ENCODE measurements around the gene UNC93B1. TPM values are rescaled to one million over a fixed set of nuclear protein-coding genes. Genes with fewer than 3 reads are reported as not detected.

The UNC93B1 gene, protein sequence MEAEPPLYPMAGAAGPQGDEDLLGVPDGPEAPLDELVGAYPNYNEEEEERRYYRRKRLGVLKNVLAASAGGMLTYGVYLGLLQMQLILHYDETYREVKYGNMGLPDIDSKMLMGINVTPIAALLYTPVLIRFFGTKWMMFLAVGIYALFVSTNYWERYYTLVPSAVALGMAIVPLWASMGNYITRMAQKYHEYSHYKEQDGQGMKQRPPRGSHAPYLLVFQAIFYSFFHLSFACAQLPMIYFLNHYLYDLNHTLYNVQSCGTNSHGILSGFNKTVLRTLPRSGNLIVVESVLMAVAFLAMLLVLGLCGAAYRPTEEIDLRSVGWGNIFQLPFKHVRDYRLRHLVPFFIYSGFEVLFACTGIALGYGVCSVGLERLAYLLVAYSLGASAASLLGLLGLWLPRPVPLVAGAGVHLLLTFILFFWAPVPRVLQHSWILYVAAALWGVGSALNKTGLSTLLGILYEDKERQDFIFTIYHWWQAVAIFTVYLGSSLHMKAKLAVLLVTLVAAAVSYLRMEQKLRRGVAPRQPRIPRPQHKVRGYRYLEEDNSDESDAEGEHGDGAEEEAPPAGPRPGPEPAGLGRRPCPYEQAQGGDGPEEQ
- 10 to 100 TPM in 4 of 8 experiments, 1 to 10 TPM in 4; 2.1 to 17.3 (median 6.3) TPM for total RNA-seq

DNA sequence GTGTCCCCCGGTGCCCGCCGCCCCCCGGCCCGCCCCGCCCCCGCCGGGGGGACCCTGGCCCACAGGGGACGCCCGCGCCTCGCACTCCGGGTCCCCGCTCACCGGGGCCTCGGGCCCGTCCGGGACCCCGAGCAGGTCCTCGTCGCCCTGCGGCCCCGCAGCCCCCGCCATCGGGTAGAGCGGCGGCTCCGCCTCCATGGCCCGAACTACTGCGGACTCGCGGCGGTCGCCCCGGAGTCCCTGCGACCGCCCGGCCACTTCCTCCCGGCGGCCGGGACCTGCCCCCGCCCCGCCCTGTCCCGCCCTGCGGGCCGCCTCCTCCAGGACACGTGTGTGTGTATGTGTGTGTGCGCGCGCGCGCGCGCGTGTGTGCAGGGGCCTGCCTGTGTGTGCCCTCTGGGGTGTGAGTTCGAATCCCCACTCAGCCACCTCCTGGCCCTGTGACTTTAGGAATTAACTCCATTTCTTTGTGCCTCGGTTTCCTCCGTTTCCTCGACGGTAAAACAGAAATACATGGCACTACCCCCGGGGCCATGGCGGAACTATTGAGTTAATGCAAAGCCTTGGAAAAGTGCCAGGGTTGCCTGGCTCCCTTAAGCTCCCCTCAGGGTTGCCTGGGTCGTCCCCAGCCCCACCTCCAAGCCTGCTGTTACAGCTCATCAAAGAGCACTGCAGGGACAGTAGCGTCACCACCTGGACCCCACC is at the start of gene UNC93B1:
UNC93B1 (minus strand) TSS at position 252 of the 705 bp plus-strand sequence; CDS start at position 198, 54 bp downstream.
- ATAC-seq (replicated peaks in 6 of 8) = peak; percentile 68 to 95 (median 80)
- WGBS, 10 experiments = 12 to 23% (median 18%) methylated on average over 1 to 6 of the region's 64 CpGs; no CpG with 5 or more reads in 6 of the 10 experiments
- Histone ChIP-seq H3K27ac (no peak within 1 kb of the TSS), H3K4me3 (peak within 1 kb of the TSS; percentile 25 to 43 (median 29)), H3K4me1 (replicated peaks in 1 of 2) (peaks cover 0 to 13% of the 10 kb centered on the region in 2 donors)
- in situ Hi-C loops (cut with MboI; ENCODE audit: low pct_unique_long_range_greater_than_20kb in 2 of 9, low sequenced_read_pairs in 9 of 9, unreplicated experiment in 9 of 9) = no loop called here

DNA sequence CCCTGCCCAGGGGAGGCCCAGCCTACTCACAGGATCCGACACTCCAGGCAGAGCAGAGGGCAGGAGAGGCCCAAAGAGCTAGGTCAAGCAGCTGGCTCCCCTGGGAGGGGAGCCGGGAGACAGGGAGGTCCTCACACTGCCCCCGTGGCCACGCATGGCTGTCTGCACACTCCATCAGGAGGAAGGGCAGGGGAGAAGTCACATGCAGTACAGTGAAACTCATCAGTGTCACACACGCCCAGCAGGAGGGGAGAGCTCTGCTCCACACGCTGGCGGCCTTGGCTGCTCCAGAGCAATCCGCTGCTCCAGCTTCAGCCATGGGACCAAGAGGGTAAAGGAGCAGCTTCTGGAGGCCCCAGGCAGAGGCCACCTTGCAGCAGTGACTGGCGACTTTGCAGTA is 49.2 kb upstream of the UNC93B1 start:
- H3K4me3 ChIP-seq = no peak overlapping the region
- peak overlapping the region; percentile 68 to 70 for H3K27ac ChIP-seq
- WGBS, 10 experiments = 0 to 87% (median 70%) methylated on average over 1 to 3 of the region's 9 CpGs; no CpG with 5 or more reads in 5 of the 10 experiments
- peaks cover 22 to 24% of the 10 kb centered on the region in 2 donors for H3K4me1 ChIP-seq (replicated peaks in 1 of 2)
- in situ Hi-C loops (cut with MboI; ENCODE audit: low pct_unique_long_range_greater_than_20kb in 2 of 9, low sequenced_read_pairs in 9 of 9, unreplicated experiment in 9 of 9) = no loop called here
- ATAC-seq (replicated peaks in 6 of 8) = peak in 7 of 8 experiments; percentile 12 to 95 (median 93)

DNA sequence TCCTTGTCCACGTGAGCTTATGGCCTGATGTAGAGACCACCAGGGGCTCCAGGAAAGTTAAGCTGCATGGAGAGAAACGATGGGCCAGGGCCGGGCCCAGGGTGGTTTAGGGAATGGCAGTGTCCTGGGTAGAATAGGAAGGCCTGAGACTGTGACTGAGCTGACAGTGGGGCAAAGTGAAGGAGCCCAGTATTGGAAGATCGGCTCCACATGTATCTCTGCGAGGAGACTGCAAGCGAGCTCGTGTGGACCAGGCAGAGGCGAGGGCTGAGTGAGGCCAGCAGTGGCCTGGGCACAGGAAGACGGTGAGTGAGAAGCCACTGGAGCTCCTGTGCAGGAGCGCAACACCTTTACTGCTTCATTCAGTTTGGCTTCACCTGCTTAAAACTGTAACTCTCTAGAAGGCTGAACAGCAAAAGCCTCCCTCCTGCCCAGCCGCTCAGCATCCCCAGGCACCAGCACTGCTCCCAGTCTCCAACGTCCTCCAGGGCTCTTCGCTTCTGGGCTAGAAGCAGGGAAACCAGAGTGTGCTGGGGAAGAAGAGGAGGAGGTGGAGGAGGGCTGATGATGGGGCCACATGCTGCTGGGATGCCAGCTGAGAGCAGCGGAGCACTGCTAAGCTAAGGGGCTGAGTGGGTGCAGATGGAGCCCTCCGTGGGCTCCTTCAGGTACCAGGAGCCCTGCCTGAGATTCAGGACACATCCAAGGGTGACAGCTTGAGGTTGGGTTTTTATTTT is 48.4 kb upstream of the UNC93B1 start:
- no peak for ATAC-seq (replicated peaks in 6 of 8)
- peak overlapping the region; percentile 68 to 70 for H3K27ac ChIP-seq
- in situ Hi-C loops (cut with MboI; ENCODE audit: low pct_unique_long_range_greater_than_20kb in 2 of 9, low sequenced_read_pairs in 9 of 9, unreplicated experiment in 9 of 9) = no loop called here

DNA sequence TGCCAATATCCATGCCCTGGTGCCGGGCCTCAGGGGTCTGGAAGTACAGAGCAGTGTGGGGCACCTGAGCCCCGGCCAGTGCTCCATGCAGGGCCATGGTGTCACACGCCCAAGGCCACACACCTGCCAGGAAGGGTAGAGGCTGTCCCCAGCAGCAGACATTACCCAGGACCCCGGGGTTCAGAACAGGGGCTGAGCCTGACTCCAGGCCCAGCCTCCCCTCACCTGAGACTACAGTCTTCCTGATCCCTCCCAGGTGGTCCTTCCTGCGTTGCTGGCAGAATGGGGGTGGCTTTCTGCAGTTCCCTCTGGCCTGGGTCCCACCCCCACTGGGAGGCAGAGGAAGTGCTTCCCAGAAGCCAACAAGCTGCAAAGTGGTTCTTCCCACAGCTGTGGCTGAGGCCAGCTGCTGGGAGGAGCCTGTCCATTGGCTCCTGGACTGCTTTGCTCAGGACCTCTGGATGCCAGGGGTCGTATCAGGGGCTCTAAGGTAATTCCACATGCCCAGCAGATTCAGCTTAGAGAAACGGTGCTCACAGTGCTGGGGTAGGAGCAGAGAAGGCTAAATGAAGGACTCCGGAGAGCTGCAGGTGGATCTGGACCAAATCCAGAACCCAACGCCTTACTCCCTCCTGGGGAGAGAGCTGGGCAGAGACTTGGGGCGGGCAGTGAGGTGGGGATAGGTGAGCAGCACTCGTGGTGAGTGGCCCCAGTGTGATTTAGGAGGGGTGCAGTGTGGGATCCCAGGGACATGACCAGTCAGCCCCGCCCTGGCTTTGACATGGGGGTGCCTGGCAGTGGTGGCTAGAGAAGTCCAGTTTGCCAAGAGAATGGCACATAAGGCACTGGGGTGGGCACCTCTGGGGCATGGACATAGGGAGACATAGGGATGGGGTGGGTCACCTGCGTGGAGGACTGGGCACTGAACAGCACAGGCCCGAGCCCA is 47.6 kb upstream of the UNC93B1 start:
- ATAC-seq (replicated peaks in 6 of 8) = peak in 3 of 8 experiments; percentile 9 to 49 (median 41)
- in situ Hi-C loops (cut with MboI; ENCODE audit: low pct_unique_long_range_greater_than_20kb in 2 of 9, low sequenced_read_pairs in 9 of 9, unreplicated experiment in 9 of 9) = no loop called here
- Histone ChIP-seq H3K4me1 (replicated peaks in 1 of 2) (peaks cover 22 to 24% of the 10 kb centered on the region in 2 donors), H3K27ac (peak overlapping the region in 1 of 2 donors; percentile 68), H3K4me3 (no peak overlapping the region)
- 65 to 100% (median 83%) methylated on average over 1 to 6 of the region's 14 CpGs; no CpG with 5 or more reads in 3 of the 10 experiments for WGBS, 10 experiments

More for the DNA sequence above, 48.4 kb upstream of the UNC93B1 start:
- Histone ChIP-seq H3K4me1 (replicated peaks in 1 of 2) (peaks cover 22 to 24% of the 10 kb centered on the region in 2 donors), H3K4me3 (no peak overlapping the region)
- WGBS, 10 experiments = 76 to 100% (median 90%) methylated on average over 1 to 5 of the region's 15 CpGs; no CpG with 5 or more reads in 1 of the 10 experiments

DNA sequence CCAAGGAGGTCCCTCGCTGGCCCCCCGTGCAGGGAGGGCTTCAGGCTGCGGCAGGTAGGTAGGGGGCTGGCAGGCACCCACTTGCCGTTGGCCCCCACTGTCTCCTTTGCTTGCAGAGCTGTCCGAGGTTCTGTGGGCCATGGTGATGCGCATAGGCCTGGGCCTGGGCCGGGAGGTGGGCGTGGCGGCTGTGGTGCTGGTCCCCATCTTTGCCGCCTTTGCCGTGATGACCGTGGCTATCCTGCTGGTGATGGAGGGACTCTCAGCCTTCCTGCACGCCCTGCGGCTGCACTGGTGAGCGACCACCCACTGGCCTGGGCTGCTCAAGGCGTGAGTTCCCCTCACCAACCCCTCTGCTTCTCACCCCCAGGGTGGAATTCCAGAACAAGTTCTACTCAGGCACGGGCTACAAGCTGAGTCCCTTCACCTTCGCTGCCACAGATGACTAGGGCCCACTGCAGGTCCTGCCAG is 46.5 kb upstream of the UNC93B1 start:
- WGBS, 10 experiments = 79 to 100% (median 86%) methylated on average over 1 to 2 of the region's 18 CpGs; no CpG with 5 or more reads in 6 of the 10 experiments
- H3K27ac ChIP-seq = no peak overlapping the region
- no peak for ATAC-seq (replicated peaks in 6 of 8)
- in situ Hi-C loops (cut with MboI; ENCODE audit: low pct_unique_long_range_greater_than_20kb in 2 of 9, low sequenced_read_pairs in 9 of 9, unreplicated experiment in 9 of 9) = no loop called here
- peaks cover 22 to 24% of the 10 kb centered on the region in 2 donors for H3K4me1 ChIP-seq (replicated peaks in 1 of 2)
- H3K4me3 ChIP-seq = no peak overlapping the region

DNA sequence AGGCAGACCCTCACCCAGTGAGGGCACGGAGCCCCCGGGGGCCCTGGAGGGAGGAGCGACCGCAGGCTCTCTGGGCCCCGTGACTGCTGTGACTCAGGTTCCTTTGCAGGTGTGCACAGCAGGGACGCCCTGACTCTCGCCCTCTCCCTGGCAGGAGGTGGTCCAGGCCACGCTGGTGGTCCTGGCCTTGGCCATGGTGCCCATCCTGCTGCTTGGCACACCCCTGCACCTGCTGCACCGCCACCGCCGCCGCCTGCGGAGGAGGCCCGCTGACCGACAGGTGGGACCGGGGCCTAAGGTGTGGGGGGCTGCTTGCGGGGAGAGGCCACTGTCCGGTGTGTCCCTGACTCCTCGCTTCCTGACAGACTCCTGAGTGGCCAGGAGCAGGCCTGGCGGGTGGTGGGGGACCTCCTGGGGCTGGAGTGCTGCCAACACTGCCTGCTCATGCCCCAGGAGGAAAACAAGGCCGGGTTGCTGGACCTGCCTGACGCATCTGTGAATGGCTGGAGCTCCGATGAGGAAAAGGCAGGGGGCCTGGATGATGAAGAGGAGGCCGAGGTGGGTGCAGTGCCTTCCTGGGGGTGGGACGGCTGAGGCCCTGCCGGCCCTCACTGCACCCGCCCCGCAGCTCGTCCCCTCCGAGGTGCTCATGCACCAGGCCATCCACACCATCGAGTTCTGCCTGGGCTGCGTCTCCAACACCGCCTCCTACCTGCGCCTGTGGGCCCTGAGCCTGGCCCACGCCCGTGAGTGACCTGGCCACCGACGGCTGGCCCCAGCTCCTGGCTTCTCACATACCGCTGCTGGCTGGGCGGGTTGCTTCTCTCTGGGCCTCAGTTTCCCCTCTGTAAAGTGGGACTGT is 45.8 kb upstream of the UNC93B1 start:
- Histone ChIP-seq H3K4me1 (replicated peaks in 1 of 2) (peaks cover 22 to 24% of the 10 kb centered on the region in 2 donors), H3K4me3 (no peak overlapping the region), H3K27ac (no peak overlapping the region)
- in situ Hi-C loops (cut with MboI; ENCODE audit: low pct_unique_long_range_greater_than_20kb in 2 of 9, low sequenced_read_pairs in 9 of 9, unreplicated experiment in 9 of 9) = no loop called here
- 60 to 100% (median 93%) methylated on average over 1 to 4 of the region's 40 CpGs; no CpG with 5 or more reads in 6 of the 10 experiments for WGBS, 10 experiments
- peak in 1 of 8 experiments; percentile 4 for ATAC-seq (replicated peaks in 6 of 8)

DNA sequence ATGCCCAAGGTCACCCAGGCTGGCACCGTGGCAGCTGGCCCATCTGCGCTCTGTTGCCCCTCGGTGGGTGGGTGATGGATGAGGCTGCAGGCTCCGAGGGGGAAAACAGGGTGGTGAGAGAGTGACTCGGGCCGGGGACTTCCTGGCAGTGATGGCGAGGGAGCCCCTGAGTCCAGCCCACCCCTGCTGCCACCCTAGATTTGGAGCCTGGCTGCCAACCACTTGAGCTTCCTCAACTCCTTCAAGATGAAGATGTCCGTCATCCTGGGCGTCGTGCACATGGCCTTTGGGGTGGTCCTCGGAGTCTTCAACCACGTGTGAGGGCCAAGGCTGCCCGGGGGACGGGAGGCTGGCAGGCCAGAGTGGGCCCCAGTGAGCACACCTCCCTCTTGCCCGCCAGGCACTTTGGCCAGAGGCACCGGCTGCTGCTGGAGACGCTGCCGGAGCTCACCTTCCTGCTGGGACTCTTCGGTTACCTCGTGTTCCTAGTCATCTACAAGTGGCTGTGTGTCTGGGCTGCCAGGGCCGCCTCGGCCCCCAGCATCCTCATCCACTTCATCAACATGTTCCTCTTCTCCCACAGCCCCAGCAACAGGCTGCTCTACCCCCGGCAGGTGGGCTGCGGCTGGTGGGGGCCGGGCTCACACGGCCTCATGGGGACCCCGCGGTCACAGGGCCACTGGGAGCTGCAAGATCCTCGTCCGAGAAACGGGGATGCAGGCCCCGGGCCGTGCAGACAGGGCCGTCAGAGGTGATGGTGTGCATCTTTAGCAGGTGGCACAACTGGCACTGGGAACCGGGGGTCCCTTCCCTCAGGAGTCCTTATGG is 45.0 kb upstream of the UNC93B1 start:
- peaks cover 21 to 28% of the 10 kb centered on the region in 2 donors for H3K4me1 ChIP-seq (replicated peaks in 1 of 2)
- in situ Hi-C loops (cut with MboI; ENCODE audit: low pct_unique_long_range_greater_than_20kb in 2 of 9, low sequenced_read_pairs in 9 of 9, unreplicated experiment in 9 of 9) = no loop called here
- no peak overlapping the region for H3K4me3 ChIP-seq
- WGBS, 10 experiments = 100% methylated on average over 2 to 3 of the region's 35 CpGs; no CpG with 5 or more reads in 7 of the 10 experiments
- no peak overlapping the region for H3K27ac ChIP-seq
- ATAC-seq (replicated peaks in 6 of 8) = no peak

DNA sequence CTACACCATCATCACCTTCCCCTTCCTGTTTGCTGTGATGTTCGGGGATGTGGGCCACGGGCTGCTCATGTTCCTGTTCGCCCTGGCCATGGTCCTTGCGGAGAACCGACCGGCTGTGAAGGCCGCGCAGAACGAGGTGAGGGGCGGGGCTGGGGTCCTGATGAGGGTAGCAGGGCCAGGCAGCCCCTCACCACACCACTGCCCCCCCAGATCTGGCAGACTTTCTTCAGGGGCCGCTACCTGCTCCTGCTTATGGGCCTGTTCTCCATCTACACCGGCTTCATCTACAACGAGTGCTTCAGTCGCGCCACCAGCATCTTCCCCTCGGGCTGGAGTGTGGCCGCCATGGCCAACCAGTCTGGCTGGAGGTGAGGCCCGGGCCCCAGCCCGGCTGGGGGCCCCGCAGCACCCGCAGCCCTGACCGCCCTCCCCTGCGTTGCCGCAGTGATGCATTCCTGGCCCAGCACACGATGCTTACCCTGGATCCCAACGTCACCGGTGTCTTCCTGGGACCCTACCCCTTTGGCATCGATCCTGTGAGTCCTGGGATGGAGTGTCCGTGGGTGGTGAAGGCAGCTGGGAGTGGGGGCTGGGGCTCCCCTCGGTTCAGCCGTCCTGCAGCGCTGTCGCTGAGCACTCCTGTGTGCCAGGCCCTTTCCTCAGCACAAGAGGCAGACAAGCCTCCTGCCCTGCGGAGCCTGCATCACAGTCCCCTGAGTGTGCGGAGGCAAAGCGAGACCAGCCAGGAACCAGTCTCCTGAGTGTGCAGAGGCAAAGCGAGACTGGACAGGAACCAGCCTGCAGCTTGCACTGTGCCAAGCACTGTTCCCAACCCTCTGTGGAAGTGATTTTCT is 43.8 kb upstream of the UNC93B1 start:
- 60 to 100% (median 94%) methylated on average over 1 to 3 of the region's 37 CpGs; no CpG with 5 or more reads in 6 of the 10 experiments for WGBS, 10 experiments
- in situ Hi-C loops (cut with MboI; ENCODE audit: low pct_unique_long_range_greater_than_20kb in 2 of 9, low sequenced_read_pairs in 9 of 9, unreplicated experiment in 9 of 9) = no loop called here
- H3K4me3 ChIP-seq = no peak overlapping the region
- H3K27ac ChIP-seq = no peak overlapping the region
- peaks cover 19 to 30% of the 10 kb centered on the region in 2 donors for H3K4me1 ChIP-seq (replicated peaks in 1 of 2)
- peak in 1 of 8 experiments; percentile 15 for ATAC-seq (replicated peaks in 6 of 8)

DNA sequence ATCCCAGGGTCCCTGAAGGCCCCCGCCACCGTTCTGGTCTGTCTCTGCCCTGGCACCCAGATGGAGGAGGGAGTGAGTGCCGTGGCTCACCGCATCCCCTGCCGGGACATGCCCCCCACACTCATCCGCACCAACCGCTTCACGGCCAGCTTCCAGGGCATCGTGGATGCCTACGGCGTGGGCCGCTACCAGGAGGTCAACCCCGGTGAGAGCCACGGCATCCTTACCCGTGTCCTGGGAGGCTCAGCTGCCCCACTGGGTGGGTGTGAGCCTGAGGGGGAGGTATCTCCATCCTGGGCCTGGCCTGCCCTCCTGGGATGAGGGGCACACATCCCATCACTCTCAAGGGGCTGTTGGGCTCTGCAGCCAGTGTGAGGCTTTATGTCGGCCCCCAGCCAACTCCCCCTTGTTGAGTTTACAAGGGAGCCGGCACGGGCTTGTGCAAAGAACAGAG is 41.0 kb upstream of the UNC93B1 start:
- H3K4me3 ChIP-seq = no peak overlapping the region
- in situ Hi-C loops (cut with MboI; ENCODE audit: low pct_unique_long_range_greater_than_20kb in 2 of 9, low sequenced_read_pairs in 9 of 9, unreplicated experiment in 9 of 9) = no loop called here
- H3K4me1 ChIP-seq (replicated peaks in 1 of 2) = peaks cover 14 to 29% of the 10 kb centered on the region in 2 donors
- no peak for ATAC-seq (replicated peaks in 6 of 8)
- WGBS, 10 experiments = 80 to 100% (median 98%) methylated on average over 1 to 8 of the region's 18 CpGs; no CpG with 5 or more reads in 4 of the 10 experiments
- no peak overlapping the region for H3K27ac ChIP-seq
